ENCODE data around the gene ANTXR1.
"Not testable (repeated sequence)": the region's sequence is repeated elsewhere in the genome, so short reads cannot be mapped to it uniquely, and the experiment has no call there.

GRCh38 chr2:69174211-69174610, 161.2 kb downstream of the ANTXR1 start:
- TF ChIP-seq ELF1 (IDR thresholded peaks at IDR 0.05; ENCODE audit: borderline replicate concordance, low read depth); MAX (IDR thresholded peaks at IDR 0.05); YY1 (IDR thresholded peaks at IDR 0.05; ENCODE audit: extremely low read depth, insufficient replicate concordance, low read depth, low read length); CTCF (IDR thresholded peaks at IDR 0.05 in 2 of 3, conservative IDR thresholded peaks at IDR 0.05 in 1 of 3; ENCODE audit: borderline replicate concordance in 1 of 3, insufficient read depth in 1 of 3, low read depth in 2 of 3, low read length in 2 of 3); ATF3 (IDR thresholded peaks at IDR 0.05); REST (IDR thresholded peaks at IDR 0.05; ENCODE audit: low read depth); POLR2AphosphoS5 (IDR thresholded peaks at IDR 0.05; ENCODE audit: low read depth, low read length); ZBTB33 (IDR thresholded peaks at IDR 0.05; ENCODE audit: extremely low read depth, insufficient replicate concordance, low read length); FOSL1 (IDR thresholded peaks at IDR 0.05; ENCODE audit: low read depth); EZH2phosphoT487 (IDR thresholded peaks at IDR 0.05; ENCODE audit: borderline replicate concordance): not testable (repeated sequence)

All from HCT116 (cell line).